Coronary artery (tissue), 2 donors: ENCODE results near the gene LTBP2.

Experiments
- DNase-seq: peaks from one replicate; pipeline ENCODE4 v3.0.0-alpha.2; 2017; ENCODE audit warnings: low spot score
- H3K27ac ChIP-seq, 2 donors: fragments of 200-600 bp; sonication (generic); one replicate each; pipeline ENCODE4 v1.5.1; 2016 to 2019
- H3K4me3 ChIP-seq: fragments of 200-600 bp; sonication (generic); 2 replicates; pipeline ENCODE4 v1.5.1; 2016; ENCODE audit warnings: mild to moderate bottlenecking, moderate library complexity
- TF ChIP-seq, protein P1 (sequence below): fragments of 200-600 bp; sonication (generic); IDR thresholded peaks from one replicate; pipeline ENCODE4 v1.5.1; 2019; ENCODE audit warnings: antibody characterized with exemption

LTBP2 gene

DNA sequence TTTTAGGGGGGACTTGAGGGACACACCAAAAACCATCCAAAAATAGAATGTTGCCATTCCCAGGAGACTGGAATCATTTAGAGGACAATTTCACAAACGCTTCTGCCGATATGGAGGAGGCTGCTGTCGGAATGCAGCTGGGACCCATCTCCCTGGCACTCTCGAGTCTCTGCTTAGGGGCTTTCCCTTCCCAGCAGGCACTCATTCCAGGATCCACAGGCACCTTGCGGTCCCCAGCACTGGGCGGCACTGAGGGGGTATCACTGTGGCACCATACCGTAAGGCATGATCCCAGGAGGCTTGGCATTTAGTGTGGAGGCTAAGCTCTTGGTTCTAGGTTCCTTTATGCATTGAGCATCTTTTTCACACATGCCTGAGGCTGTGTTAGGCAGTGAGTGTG is 36.6 kb upstream of the LTBP2 start:
- no peak for DNase-seq
- H3K4me3 ChIP-seq, result no peak overlapping the region
- TF ChIP-seq, protein P1, sequence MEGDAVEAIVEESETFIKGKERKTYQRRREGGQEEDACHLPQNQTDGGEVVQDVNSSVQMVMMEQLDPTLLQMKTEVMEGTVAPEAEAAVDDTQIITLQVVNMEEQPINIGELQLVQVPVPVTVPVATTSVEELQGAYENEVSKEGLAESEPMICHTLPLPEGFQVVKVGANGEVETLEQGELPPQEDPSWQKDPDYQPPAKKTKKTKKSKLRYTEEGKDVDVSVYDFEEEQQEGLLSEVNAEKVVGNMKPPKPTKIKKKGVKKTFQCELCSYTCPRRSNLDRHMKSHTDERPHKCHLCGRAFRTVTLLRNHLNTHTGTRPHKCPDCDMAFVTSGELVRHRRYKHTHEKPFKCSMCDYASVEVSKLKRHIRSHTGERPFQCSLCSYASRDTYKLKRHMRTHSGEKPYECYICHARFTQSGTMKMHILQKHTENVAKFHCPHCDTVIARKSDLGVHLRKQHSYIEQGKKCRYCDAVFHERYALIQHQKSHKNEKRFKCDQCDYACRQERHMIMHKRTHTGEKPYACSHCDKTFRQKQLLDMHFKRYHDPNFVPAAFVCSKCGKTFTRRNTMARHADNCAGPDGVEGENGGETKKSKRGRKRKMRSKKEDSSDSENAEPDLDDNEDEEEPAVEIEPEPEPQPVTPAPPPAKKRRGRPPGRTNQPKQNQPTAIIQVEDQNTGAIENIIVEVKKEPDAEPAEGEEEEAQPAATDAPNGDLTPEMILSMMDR, result no peak
- peak overlapping the region; percentile 6 to 78 for H3K27ac ChIP-seq

DNA sequence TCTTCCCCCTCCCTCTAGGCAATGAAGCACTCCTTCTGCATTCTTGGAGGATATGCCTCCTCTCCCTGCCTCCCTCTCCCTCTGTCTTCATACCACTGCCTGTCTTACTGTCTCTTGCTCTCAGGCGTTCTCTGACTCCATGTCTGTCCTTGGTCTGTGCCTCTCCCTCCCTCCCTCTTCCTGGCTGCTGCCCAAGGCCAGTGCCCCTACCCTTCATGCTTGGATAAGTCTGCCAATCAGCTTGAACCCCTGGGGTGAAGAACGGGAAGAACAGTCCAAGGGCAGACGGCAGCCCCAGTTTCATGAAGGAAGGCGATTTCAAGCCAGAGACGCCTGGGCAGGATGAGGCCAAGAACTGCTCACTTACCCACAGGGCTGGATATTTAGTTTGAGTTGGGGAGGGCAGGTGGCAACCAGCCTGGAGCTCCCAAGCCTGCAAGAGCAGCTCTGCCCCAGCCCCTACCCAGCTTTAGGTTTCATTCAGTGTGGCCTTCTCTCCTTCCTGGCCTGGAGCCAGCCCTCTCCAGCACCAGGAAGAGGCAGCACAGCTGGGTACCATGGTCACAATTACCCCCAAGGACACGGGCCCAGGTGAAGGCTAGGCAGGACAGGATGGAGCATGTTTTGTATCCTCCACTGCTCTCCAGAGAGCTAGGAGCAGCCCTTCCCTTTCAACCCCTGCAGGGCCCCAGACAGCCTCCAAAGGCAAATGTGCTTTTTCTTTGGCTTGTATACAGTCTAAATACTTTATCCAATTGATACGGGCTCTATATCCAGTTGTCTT is 35.8 kb upstream of the LTBP2 start:
- DNase-seq, result no peak
- Histone ChIP-seq H3K27ac (peak overlapping the region; percentile 6 to 78), H3K4me3 (no peak overlapping the region)
- TF ChIP-seq, protein P1, result no peak

DNA sequence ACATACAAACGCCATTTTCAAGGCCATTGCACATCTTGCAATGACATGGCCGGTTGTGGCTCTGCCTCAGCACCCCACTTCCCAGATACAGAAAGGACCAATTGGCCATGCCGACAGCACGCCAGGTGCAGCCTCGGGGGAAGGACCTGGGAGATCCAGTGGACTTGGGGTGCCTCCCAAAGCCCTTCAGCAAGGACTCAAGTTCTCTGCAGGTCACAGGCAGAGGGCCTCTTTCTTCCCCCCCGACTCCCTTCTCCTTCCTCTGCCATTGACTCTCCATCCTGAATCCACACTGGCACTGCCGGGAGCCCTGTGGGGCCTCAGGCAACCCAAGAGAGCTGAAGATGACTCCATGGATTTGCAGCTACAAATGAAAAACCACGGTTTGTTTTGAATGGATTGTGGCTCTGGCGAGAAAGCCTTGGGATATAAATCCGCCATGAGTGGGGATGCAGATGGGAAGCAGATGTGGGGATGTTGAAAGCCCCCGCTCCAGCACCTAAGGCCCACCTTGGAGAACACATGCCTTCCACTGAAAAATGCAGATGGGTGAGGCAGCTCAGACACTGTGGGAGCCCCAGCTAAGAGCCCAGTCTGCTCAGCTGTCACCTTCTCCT is 35.1 kb upstream of the LTBP2 start:
- TF ChIP-seq, protein P1, result no peak
- Histone ChIP-seq H3K4me3 (no peak overlapping the region), H3K27ac (peak overlapping the region; percentile 6 to 78)
- no peak for DNase-seq

DNA sequence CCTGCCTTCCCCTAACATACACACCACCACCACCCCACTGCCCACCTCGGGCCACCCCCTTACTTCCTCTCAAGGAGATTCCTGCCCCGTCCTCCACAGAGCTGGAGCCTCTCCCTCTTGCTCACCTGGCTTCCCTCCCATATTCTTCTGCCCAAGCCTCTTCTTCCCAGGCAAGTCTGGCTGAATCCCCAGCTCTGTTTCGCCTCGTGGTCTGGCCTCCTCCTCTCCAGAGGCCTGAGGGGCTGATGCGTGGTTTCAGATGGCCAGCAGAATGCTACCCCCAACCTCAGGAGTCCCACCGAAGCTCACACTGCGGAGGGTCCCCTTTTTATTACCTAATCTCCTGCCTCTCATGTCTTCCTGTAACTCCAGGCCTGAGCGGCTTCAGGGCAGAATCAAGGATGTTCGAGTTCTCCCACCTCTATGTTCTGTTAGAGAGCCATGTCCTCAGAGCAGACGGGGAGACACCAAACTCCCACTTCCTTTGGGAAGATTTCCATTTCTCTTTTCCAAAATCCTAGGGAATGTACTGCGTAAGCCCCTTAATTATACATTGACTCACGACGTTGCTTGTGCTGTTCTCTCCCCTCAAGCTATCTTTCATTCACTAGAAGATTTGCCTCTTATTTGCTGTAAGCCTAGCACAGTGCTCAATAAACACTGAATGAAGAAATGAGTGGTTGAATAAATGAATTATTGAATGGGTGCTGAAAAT is 33.9 kb upstream of the LTBP2 start:
- H3K27ac ChIP-seq, result peak overlapping the region; percentile 0 to 15
- TF ChIP-seq, protein P1, result no peak
- no peak for DNase-seq
- no peak overlapping the region for H3K4me3 ChIP-seq

DNA sequence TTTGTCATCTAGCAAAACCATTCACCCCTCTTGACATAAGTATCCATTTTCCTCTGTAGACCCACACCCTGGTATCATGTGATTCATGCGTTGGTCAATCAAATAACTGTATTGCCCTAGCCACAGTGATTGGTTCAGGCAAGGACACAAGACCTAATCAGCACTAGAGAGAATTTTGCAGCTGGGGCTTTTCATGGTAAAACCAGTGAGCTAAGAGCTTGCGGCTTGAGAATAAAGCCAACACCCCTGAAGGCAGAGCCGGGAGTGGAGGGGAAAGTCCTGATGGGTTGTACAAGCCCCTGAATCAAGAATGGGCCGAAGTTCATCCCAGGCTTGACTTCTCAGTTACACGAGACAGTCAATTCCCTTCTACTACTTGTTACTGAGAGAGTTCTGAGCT is 33.2 kb upstream of the LTBP2 start:
- Histone ChIP-seq H3K4me3 (no peak overlapping the region), H3K27ac (peak overlapping the region; percentile 0 to 15)
- TF ChIP-seq, protein P1, result no peak
- no peak for DNase-seq

DNA sequence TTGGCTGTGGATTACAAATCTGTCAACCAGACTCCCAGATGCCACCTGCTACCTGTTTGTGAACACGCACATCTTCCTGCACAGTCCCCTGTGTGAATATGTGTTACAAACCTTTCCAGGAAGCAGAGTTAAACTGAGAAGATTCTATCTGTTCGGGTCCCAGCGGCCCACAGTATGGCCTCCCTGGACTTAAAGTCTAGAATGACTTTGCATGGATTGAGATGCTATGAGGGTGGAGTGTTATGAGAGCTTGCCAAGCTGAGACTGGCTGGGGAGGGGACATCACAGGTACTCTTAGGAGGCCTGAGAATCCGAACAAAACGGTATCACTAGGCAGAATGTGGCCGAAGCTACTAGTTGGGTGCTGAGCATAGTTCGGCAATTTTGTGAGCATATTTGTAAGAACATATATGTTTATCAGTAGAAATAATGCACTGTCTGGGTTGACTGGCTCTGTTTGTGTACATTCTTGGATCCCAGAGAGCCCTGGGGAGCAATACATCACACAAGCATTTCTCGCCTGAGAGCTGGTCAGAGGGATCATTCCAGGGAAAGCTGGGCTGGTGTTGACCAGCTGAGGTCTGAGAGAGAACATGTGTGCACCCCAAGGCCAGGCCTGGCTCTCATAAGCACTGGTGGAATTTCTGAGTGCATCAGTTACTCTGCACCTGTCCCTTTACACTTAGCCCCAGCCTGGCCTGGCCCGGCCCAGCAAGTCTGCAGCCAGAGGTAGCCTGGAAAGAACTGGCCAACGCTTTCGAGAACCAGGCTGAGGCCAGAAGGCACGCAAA is 29.8 kb upstream of the LTBP2 start:
- Histone ChIP-seq H3K4me3 (no peak overlapping the region), H3K27ac (peak overlapping the region in 1 of 2 donors; percentile 71)
- no peak for DNase-seq
- TF ChIP-seq, protein P1, result no peak
